ENCODE measurements around the gene ALDH9A1.

The ALDH9A1 gene

GRCh38 chr1:165632152-165632469 lies 66.3 kb downstream of the ALDH9A1 start:
- no peaks in the 10 kb centered on the region for H3K9me3 ChIP-seq (ENCODE audit: insufficient read depth, low read depth, low read length)
- no CpG with 5 or more reads among the region's 5 CpGs for WGBS (ENCODE audit: extremely low coverage, insufficient coverage, insufficient read length)
- no peak overlapping the region for H3K14ac ChIP-seq (ENCODE audit: low read length)
- no peaks in the 10 kb centered on the region for H3K4me1 ChIP-seq (ENCODE audit: control insufficient read depth in 1 of 2, insufficient read depth in 2 of 2, low read length in 2 of 2)
- no peak overlapping the region for H3K9ac ChIP-seq (ENCODE audit: low read length)
- no peaks in the 10 kb centered on the region for H3K36me3 ChIP-seq (ENCODE audit: control insufficient read depth in 1 of 2, insufficient read depth in 2 of 2, low read length in 2 of 2)
- H3K23ac ChIP-seq (ENCODE audit: low read length), result no peak overlapping the region
- H3K27ac ChIP-seq (ENCODE audit: low read depth, low read length), result peak overlapping the region; percentile 77
- H2BK120ac ChIP-seq (ENCODE audit: insufficient read depth, low read length, poor library complexity), result peak overlapping the region; percentile 41
- H2AK5ac ChIP-seq (ENCODE audit: low read length), result no peak overlapping the region
- peaks cover 14% of the 10 kb centered on the region for H3K79me1 ChIP-seq (ENCODE audit: low read length)
- H3K4ac ChIP-seq (ENCODE audit: low read depth, low read length), result no peak overlapping the region
- H3K27me3 ChIP-seq (ENCODE audit: insufficient read depth, low read length), result no peaks in the 10 kb centered on the region
- no peak overlapping the region for H4K12ac ChIP-seq (ENCODE audit: low read depth, low read length)
- no peak overlapping the region for H2BK12ac ChIP-seq (ENCODE audit: low read length)
- peak in 1 of 2 donors; percentile 87 for DNase-seq
- peaks cover 10% of the 10 kb centered on the region for H3K79me2 ChIP-seq (ENCODE audit: control insufficient read depth, insufficient read depth, low read length, poor library complexity)
- H2AFZ ChIP-seq (ENCODE audit: insufficient read depth, low read length, poor library complexity), result peak overlapping the region; percentile 13
- peak overlapping the region; percentile 70 for H2BK5ac ChIP-seq (ENCODE audit: low read depth, low read length, poor library complexity)
- no peak overlapping the region for H3K18ac ChIP-seq (ENCODE audit: low read length)
- no peak overlapping the region for H4K91ac ChIP-seq (ENCODE audit: low read depth, low read length)
- H4K8ac ChIP-seq (ENCODE audit: low read depth, low read length), result peak overlapping the region; percentile 78
- H3K4me2 ChIP-seq (ENCODE audit: low read length), result peak overlapping the region; percentile 78
- H3K4me3 ChIP-seq (ENCODE audit: low read depth, low read length), result peak overlapping the region; percentile 83

DNA sequence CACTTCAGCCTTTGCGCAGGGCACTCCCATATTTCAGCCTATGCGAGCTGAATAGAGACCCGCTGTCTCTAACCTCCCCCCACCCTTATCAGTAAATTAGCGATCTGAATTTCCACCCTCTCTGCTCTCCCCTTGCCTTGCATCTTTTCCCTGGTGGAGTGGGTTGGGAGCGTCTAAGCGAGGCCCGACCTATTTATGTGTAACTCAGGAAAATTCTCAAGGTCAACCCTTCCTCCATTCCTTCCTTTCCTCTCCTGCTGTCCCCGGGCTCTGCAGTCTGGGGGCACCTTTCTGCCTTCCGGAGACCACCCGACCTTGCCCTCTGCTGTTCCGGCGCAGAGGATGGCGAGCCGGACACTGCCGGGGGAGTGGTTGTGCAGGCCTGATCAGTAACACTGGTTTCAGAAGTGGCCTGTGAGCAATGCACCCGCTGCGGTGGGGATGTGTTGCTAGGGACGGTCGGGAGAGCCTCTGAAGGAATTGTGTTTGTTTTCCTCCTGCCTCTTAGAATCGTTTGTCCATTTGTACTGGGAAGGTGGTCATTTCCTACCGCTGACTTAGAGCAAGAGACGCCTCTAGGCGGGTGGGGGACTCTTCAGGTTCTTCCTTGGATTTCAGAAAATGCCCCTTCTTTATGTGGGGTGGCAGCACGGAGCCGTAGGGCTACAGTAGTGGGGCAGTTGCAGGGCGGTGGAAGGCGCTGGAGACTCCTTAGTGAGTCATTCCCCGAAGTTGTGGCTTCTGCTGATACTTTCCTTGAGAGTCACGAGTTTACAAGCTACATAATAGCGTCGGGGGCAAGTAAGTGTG lies 66.8 kb downstream of the ALDH9A1 start:
- Histone ChIP-seq H3K4ac (ENCODE audit: low read depth, low read length) (peak overlapping the region; percentile 61), H4K91ac (ENCODE audit: low read depth, low read length) (peak overlapping the region; percentile 53), H3K18ac (ENCODE audit: low read length) (peak overlapping the region; percentile 95), H3K79me2 (ENCODE audit: control insufficient read depth, insufficient read depth, low read length, poor library complexity) (peaks cover 10% of the 10 kb centered on the region), H2BK5ac (ENCODE audit: low read depth, low read length, poor library complexity) (peak overlapping the region; percentile 70), H3K9ac (ENCODE audit: low read length) (peak overlapping the region; percentile 71), H3K27ac (ENCODE audit: low read depth, low read length) (peak overlapping the region; percentile 77), H2AK5ac (ENCODE audit: low read length) (no peak overlapping the region), H3K36me3 (ENCODE audit: control insufficient read depth in 1 of 2, insufficient read depth in 2 of 2, low read length in 2 of 2) (no peaks in the 10 kb centered on the region), H4K12ac (ENCODE audit: low read depth, low read length) (peak overlapping the region; percentile 12), H2BK120ac (ENCODE audit: insufficient read depth, low read length, poor library complexity) (peak overlapping the region; percentile 41), H3K14ac (ENCODE audit: low read length) (peak overlapping the region; percentile 83), H3K4me2 (ENCODE audit: low read length) (peak overlapping the region; percentile 78), H2AFZ (ENCODE audit: insufficient read depth, low read length, poor library complexity) (peak overlapping the region; percentile 67), H3K9me3 (ENCODE audit: insufficient read depth, low read depth, low read length) (no peaks in the 10 kb centered on the region), H4K8ac (ENCODE audit: low read depth, low read length) (peak overlapping the region; percentile 78), H2BK12ac (ENCODE audit: low read length) (peak overlapping the region; percentile 14), H3K23ac (ENCODE audit: low read length) (no peak overlapping the region), H3K4me1 (ENCODE audit: control insufficient read depth in 1 of 2, insufficient read depth in 2 of 2, low read length in 2 of 2) (no peaks in the 10 kb centered on the region), H3K4me3 (ENCODE audit: low read depth, low read length) (peak overlapping the region; percentile 83), H3K27me3 (ENCODE audit: insufficient read depth, low read length) (no peaks in the 10 kb centered on the region), H3K79me1 (ENCODE audit: low read length) (peaks cover 14% of the 10 kb centered on the region)
- DNase-seq, result peak; percentile 75 to 88
- WGBS (ENCODE audit: extremely low coverage, insufficient coverage, insufficient read length), result no CpG with 5 or more reads among the region's 31 CpGs

- peak within 1 kb of the TSS; percentile 14 for H2BK12ac ChIP-seq (ENCODE audit: low read length)
- no peak within 1 kb of the TSS for H2AK5ac ChIP-seq (ENCODE audit: low read length)
- H3K27me3 ChIP-seq (ENCODE audit: insufficient read depth, low read length), result no peaks in the 10 kb centered on the region
- peak within 1 kb of the TSS; percentile 76 for H4K91ac ChIP-seq (ENCODE audit: low read depth, low read length)
- H3K36me3 ChIP-seq (ENCODE audit: control insufficient read depth in 1 of 2, insufficient read depth in 2 of 2, low read length in 2 of 2), result no peaks in the 10 kb centered on the region
- peak within 1 kb of the TSS; percentile 87 for H2AFZ ChIP-seq (ENCODE audit: insufficient read depth, low read length, poor library complexity)
- peak within 1 kb of the TSS; percentile 92 for H3K27ac ChIP-seq (ENCODE audit: low read depth, low read length)
- no peaks in the 10 kb centered on the region for H3K9me3 ChIP-seq (ENCODE audit: insufficient read depth, low read depth, low read length)
- H2BK5ac ChIP-seq (ENCODE audit: low read depth, low read length, poor library complexity), result peak within 1 kb of the TSS; percentile 95
- H3K18ac ChIP-seq (ENCODE audit: low read length), result peak within 1 kb of the TSS; percentile 95
- H3K9ac ChIP-seq (ENCODE audit: low read length), result peak within 1 kb of the TSS; percentile 85
- H2BK120ac ChIP-seq (ENCODE audit: insufficient read depth, low read length, poor library complexity), result peak within 1 kb of the TSS; percentile 95
- DNase-seq, result peak; percentile 98 to 100
- WGBS (ENCODE audit: extremely low coverage, insufficient coverage, insufficient read length), result no CpG with 5 or more reads among the region's 56 CpGs
- H4K8ac ChIP-seq (ENCODE audit: low read depth, low read length), result peak within 1 kb of the TSS; percentile 80
- H3K4me2 ChIP-seq (ENCODE audit: low read length), result peak within 1 kb of the TSS; percentile 78
- H3K14ac ChIP-seq (ENCODE audit: low read length), result peak within 1 kb of the TSS; percentile 83
- peaks cover 14% of the 10 kb centered on the region for H3K79me1 ChIP-seq (ENCODE audit: low read length)
- H3K4me1 ChIP-seq (ENCODE audit: control insufficient read depth in 1 of 2, insufficient read depth in 2 of 2, low read length in 2 of 2), result no peaks in the 10 kb centered on the region
- H3K79me2 ChIP-seq (ENCODE audit: control insufficient read depth, insufficient read depth, low read length, poor library complexity), result peaks cover 10% of the 10 kb centered on the region
- H3K4me3 ChIP-seq (ENCODE audit: low read depth, low read length), result peak within 1 kb of the TSS; percentile 83
- H3K4ac ChIP-seq (ENCODE audit: low read depth, low read length), result peak within 1 kb of the TSS; percentile 61
- no peak within 1 kb of the TSS for H3K23ac ChIP-seq (ENCODE audit: low read length)
- H4K12ac ChIP-seq (ENCODE audit: low read depth, low read length), result peak within 1 kb of the TSS; percentile 91
Measured at GRCh38 chr1:165630629-165631341, 67.6 kb downstream of the ALDH9A1 start, which contains the start of gene MGST3. TSS of gene MGST3 (plus strand) at chr1:165631234. CDS start at chr1:165649848, 18,614 bp downstream.

DNA sequence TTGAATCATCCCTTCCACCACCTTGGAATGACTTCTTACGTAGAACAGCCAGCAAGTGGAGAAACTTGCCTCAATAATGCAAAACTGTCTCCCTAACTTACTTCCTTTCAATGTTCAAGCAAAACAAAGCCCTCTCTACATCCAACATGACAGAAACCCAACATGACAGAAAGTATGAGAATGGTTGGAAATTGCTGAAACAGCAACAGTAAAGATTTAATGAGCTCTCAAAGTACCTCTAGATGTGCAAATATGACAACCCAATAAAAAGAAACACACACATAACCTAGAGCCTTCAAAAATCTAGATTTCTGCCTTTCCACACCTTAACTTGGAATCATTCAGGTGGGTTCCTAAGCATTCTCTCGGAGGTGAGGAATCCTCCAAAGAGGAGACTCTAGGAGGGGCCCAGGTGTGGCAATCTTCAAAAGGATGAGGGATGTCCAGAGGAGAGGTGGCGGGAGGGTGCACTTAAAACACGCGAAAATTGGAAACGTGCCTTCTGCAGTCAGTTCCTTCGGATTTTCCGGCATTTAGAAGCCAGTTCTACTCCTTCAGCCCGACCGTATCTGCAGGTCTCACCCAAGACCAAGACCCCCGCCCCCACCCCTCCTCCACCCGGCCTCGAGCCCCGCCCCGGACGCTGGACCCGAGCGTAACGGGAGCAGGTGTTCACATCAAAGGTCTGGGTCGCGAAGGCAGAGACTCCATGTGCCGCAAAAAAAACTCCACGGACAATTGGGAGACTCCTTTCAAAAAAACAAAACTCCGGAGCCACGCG lies 68.3 kb downstream of the ALDH9A1 start:
- DNase-seq, result no peak
- Histone ChIP-seq H2BK5ac (ENCODE audit: low read depth, low read length, poor library complexity) (peak overlapping the region; percentile 71), H4K8ac (ENCODE audit: low read depth, low read length) (peak overlapping the region; percentile 80)

More for the DNA sequence above, 68.3 kb downstream of the ALDH9A1 start:
- Histone ChIP-seq H3K27me3 (ENCODE audit: insufficient read depth, low read length) (no peaks in the 10 kb centered on the region), H3K9me3 (ENCODE audit: insufficient read depth, low read depth, low read length) (no peaks in the 10 kb centered on the region), H3K27ac (ENCODE audit: low read depth, low read length) (peak overlapping the region; percentile 92), H3K4me1 (ENCODE audit: control insufficient read depth in 1 of 2, insufficient read depth in 2 of 2, low read length in 2 of 2) (no peaks in the 10 kb centered on the region), H2AK5ac (ENCODE audit: low read length) (no peak overlapping the region), H4K91ac (ENCODE audit: low read depth, low read length) (peak overlapping the region; percentile 76), H3K4me2 (ENCODE audit: low read length) (peak overlapping the region; percentile 78), H2BK120ac (ENCODE audit: insufficient read depth, low read length, poor library complexity) (peak overlapping the region; percentile 41), H3K9ac (ENCODE audit: low read length) (peak overlapping the region; percentile 76), H3K36me3 (ENCODE audit: control insufficient read depth in 1 of 2, insufficient read depth in 2 of 2, low read length in 2 of 2) (no peaks in the 10 kb centered on the region), H4K12ac (ENCODE audit: low read depth, low read length) (no peak overlapping the region), H2BK12ac (ENCODE audit: low read length) (no peak overlapping the region), H3K79me2 (ENCODE audit: control insufficient read depth, insufficient read depth, low read length, poor library complexity) (peaks cover 10% of the 10 kb centered on the region), H3K14ac (ENCODE audit: low read length) (peak overlapping the region; percentile 57), H3K4ac (ENCODE audit: low read depth, low read length) (no peak overlapping the region), H2AFZ (ENCODE audit: insufficient read depth, low read length, poor library complexity) (peak overlapping the region; percentile 87), H3K79me1 (ENCODE audit: low read length) (peaks cover 14% of the 10 kb centered on the region), H3K18ac (ENCODE audit: low read length) (peak overlapping the region; percentile 21), H3K4me3 (ENCODE audit: low read depth, low read length) (peak overlapping the region; percentile 76), H3K23ac (ENCODE audit: low read length) (no peak overlapping the region)
- no CpG with 5 or more reads among the region's 26 CpGs for WGBS (ENCODE audit: extremely low coverage, insufficient coverage, insufficient read length)

All from trophoblast cell (in vitro differentiated cells and primary cell).